Measurements from ENCODE around the gene FRMPD2.
"Not testable (repeated sequence)": the region's sequence is repeated elsewhere in the genome, so short reads cannot be mapped to it uniquely, and the experiment has no call there.

The FRMPD2 gene

GRCh38 chr10:48126251-48126650, 148.2 kb downstream of the FRMPD2 start:
- DNase-seq, result not testable (repeated sequence)

- DNase-seq, result not testable (repeated sequence)
Measured at GRCh38 chr10:48125631-48126030, 148.9 kb downstream of the FRMPD2 start.

GRCh38 chr10:48122618-48123017, 151.9 kb downstream of the FRMPD2 start:
- not testable (repeated sequence) for DNase-seq

GRCh38 chr10:48110277-48110676, 164.2 kb downstream of the FRMPD2 start:
- DNase-seq, result not testable (repeated sequence)

Data from fibroblast of skin of back (primary cell).